NCI-H2196 (cell line): Measurements from ENCODE around the gene RFX7.

Experiments
- DNase-seq: peaks from one replicate; lab custom pipeline; 2025; ENCODE audit not compliant: unreplicated experiment; lab: John Stamatoyannopoulos, UW

The RFX7 gene

GRCh38 chr15:56128081-56128480 lies 115.6 kb downstream of the RFX7 start:
- no peak for DNase-seq

GRCh38 chr15:56126409-56126808 lies 117.3 kb downstream of the RFX7 start:
- no peak for DNase-seq

- DNase-seq = no peak
Measured at GRCh38 chr15:56124391-56124790, 119.3 kb downstream of the RFX7 start.

GRCh38 chr15:56105855-56106254 lies 137.8 kb downstream of the RFX7 start:
- DNase-seq = no peak

GRCh38 chr15:56102441-56102840 lies 141.2 kb downstream of the RFX7 start:
- DNase-seq = no peak

- DNase-seq = no peak
Measured at GRCh38 chr15:56099311-56099710, 144.4 kb downstream of the RFX7 start.

- DNase-seq = no peak
Measured at GRCh38 chr15:56098195-56098863, 145.3 kb downstream of the RFX7 start.

- no peak for DNase-seq
Measured at GRCh38 chr15:56095406-56095805, 148.3 kb downstream of the RFX7 start.

- no peak for DNase-seq
Measured at GRCh38 chr15:56094171-56094570, 149.5 kb downstream of the RFX7 start.

GRCh38 chr15:56088389-56088788 lies 155.3 kb downstream of the RFX7 start:
- no peak for DNase-seq

- DNase-seq = no peak
Measured at GRCh38 chr15:56086566-56086965, 157.1 kb downstream of the RFX7 start.

- DNase-seq = no peak
Measured at GRCh38 chr15:56082263-56082761, 161.4 kb downstream of the RFX7 start.

GRCh38 chr15:56077081-56077480 lies 166.6 kb downstream of the RFX7 start:
- DNase-seq = no peak

GRCh38 chr15:56076640-56077039 lies 167.0 kb downstream of the RFX7 start:
- no peak for DNase-seq

- DNase-seq = no peak
Measured at GRCh38 chr15:56074481-56075265, 169.0 kb downstream of the RFX7 start.

- DNase-seq = no peak
Measured at GRCh38 chr15:56064152-56064551, 179.5 kb downstream of the RFX7 start.

- no peak for DNase-seq
Measured at GRCh38 chr15:56059716-56060115, 184.0 kb downstream of the RFX7 start.

- DNase-seq = peak; percentile 3
Measured at GRCh38 chr15:56058986-56059385, 184.7 kb downstream of the RFX7 start.

GRCh38 chr15:56056626-56057025 lies 187.1 kb downstream of the RFX7 start:
- no peak for DNase-seq

- DNase-seq = no peak
Measured at GRCh38 chr15:56053046-56053400, 190.7 kb downstream of the RFX7 start.

- DNase-seq = peak; percentile 20
Measured at GRCh38 chr15:56052395-56053045, 191.2 kb downstream of the RFX7 start.

- no peak for DNase-seq
Measured at GRCh38 chr15:56051676-56052075, 192.0 kb downstream of the RFX7 start.
